K562 (cell line): ENCODE data around the gene CCSER2. TPM values are rescaled to one million over a fixed set of nuclear protein-coding genes. Genes with fewer than 3 reads are reported as not detected.

Experiments used
- ATF3 ChIP-seq, 2 experiments: fragments of 450-650 bp in 1 of 2; sonication (generic) in 1 of 2; formaldehyde crosslinking in 1 of 2; IDR thresholded peaks in 1 of 2; conservative IDR thresholded peaks in 1 of 2; 2 replicates each; pipeline versions ENCODE4 v1.6.1 to v1.8.1; 2016 to 2023; ENCODE audit warnings: mild to moderate bottlenecking in 2 of 2, moderate library complexity in 2 of 2, inconsistent platforms in 1 of 2, missing genetic modification reagents in 1 of 2
- BMI1 ChIP-seq: fragments of 150-350 bp; IDR thresholded peaks from 2 replicates; pipeline ENCODE4 v1.6.1; 2014; ENCODE audit warnings: low read length
- GTF2B ChIP-seq: IDR thresholded peaks from 2 replicates; pipeline ENCODE4 v1.6.1; 2011; ENCODE audit not compliant: insufficient read length; ENCODE audit errors: extremely low read depth
- MGA ChIP-seq: fragments of 450-650 bp; IDR thresholded peaks from 2 replicates; pipeline ENCODE4 v1.6.1; 2016; ENCODE audit warnings: mild to moderate bottlenecking, moderate library complexity
- SMARCA4 ChIP-seq: fragments of 450-650 bp; IDR thresholded peaks from 2 replicates; pipeline ENCODE4 v1.6.1; 2016
- SRSF1 ChIP-seq: fragments of 200-400 bp; formaldehyde crosslinking; IDR thresholded peaks from 2 replicates; pipeline ENCODE4 v1.6.1; 2017; ENCODE audit warnings: mild to moderate bottlenecking, low read depth, low read length, moderate library complexity
- TCF15 ChIP-seq: fragments of 250-450 bp; sonication (Bioruptor Pico); IDR thresholded peaks from 2 replicates; pipeline ENCODE4 v1.8.0; 2022; ENCODE audit warnings: moderate library complexity, mild to moderate bottlenecking, inconsistent platforms
- TGIF2 ChIP-seq: sonication (generic); formaldehyde crosslinking; IDR thresholded peaks from 2 replicates; pipeline ENCODE4 v1.8.1; 2022; ENCODE audit warnings: mild to moderate bottlenecking, missing genetic modification reagents, moderate library complexity
- VEZF1 ChIP-seq: fragments of 200-800 bp; sonication (Bioruptor generic); IDR thresholded peaks from 2 replicates; pipeline ENCODE4 v1.6.1; 2017; ENCODE audit warnings: missing genetic modification characterization, missing compliant biosample characterization
- WHSC1 ChIP-seq: IDR thresholded peaks from one replicate; pipeline ENCODE4 v1.6.1; 2012; ENCODE audit warnings: low read length, control low read depth, inconsistent platforms
- polyA plus RNA-seq, 8 experiments: library from polyadenylated mRNA; depleted of rRNA in 4 of 8; stranded (reverse) in 5 of 8; unstranded in 3 of 8; fragments of >200 nt; fragmentation: Nextera tagmentation in 2 of 8; fragmentation: Illumina TruSeq in 1 of 8; extraction: Ambion mirVana in 2 of 8; extraction: Trizol in 1 of 8; gene quantifications; 2 replicates each; pipeline versions ENCODE4 v1.2.1 to v1.2.3, GENCODE V29; 2011 to 2014; ENCODE audit warnings: inconsistent platforms in 1 of 8, missing spikeins in 1 of 8
- total RNA-seq, 7 experiments: library from RNA; depleted of rRNA in 6 of 7; stranded (reverse); fragments of >200 nt in 6 of 7; fragmentation: Illumina TruSeq in 2 of 7; extraction: Trizol in 2 of 7; gene quantifications; 2 replicates each; pipeline versions ENCODE4 v1.2.1 to v1.2.3, GENCODE V29; 2011 to 2021; ENCODE audit warnings: low replicate concordance in 1 of 7

Gene CCSER2
- total and polyA plus RNA-seq, 9 of the 15 experiments (the other 6 are each of a cell fraction or from before 2014, with no cell fraction given): 2.7 to 15.1 (median 9.7) TPM

- TF ChIP-seq MGA: peak; percentile 63
- TF ChIP-seq SMARCA4: peak; percentile 94
- TF ChIP-seq GTF2B: no peak
- no peak; the same call in 1 of the 2 replicates for TF ChIP-seq ATF3 (IDR thresholded peaks at IDR 0.05)
- TF ChIP-seq ATF3 (CRISPR knock-in tag; conservative IDR thresholded peaks at IDR 0.05): no peak
- TF ChIP-seq SRSF1: no peak
- TF ChIP-seq WHSC1: no peak
- peak; percentile 98 for TF ChIP-seq VEZF1
- TF ChIP-seq TGIF2 (CRISPR knock-in tag): no peak
- no peak for TF ChIP-seq BMI1
- TF ChIP-seq TCF15: peak; percentile 97; the same call in 1 of the 2 replicates
Observed at GRCh38 chr10:84525120-84525806, 196.9 kb downstream of the CCSER2 start (continued).
